Ovary (tissue), 9 donors: ENCODE results near the gene SUPT6H. TPM values are rescaled to one million over a fixed set of nuclear protein-coding genes. Genes with fewer than 3 reads are reported as not detected.

Source experiments
- DNase-seq, 5 donors: peaks; one replicate each; pipeline ENCODE4 v3.0.0-alpha.2; 2019 to 2020
- H3K27ac ChIP-seq, 2 donors: fragments of 200-600 bp; one replicate each; pipeline versions ENCODE4 v1.5.1 to v1.8.0; 2019 to 2022
- H3K27me3 ChIP-seq: fragments of 200-600 bp; one replicate; pipeline ENCODE4 v1.8.0; 2022
- H3K36me3 ChIP-seq: fragments of 200-600 bp; sonication (generic); one replicate; pipeline ENCODE4 v1.5.1; 2019
- H3K4me1 ChIP-seq: one replicate; pipeline ENCODE4 v1.8.1; 2013; ENCODE audit warnings: mild to moderate bottlenecking, moderate library complexity; ENCODE audit not compliant: insufficient read depth
- H3K4me3 ChIP-seq: fragments of 200-600 bp; sonication (generic); one replicate; pipeline ENCODE4 v1.5.1; 2017
- H3K9me3 ChIP-seq, 2 donors: fragments of 200-600 bp in 1 of 2; sonication (generic) in 1 of 2; one replicate each; pipeline versions ENCODE4 v1.5.1 to v1.8.1; 2013 to 2019; ENCODE audit warnings: mild to moderate bottlenecking in 1 of 2, moderate library complexity in 1 of 2
- EP300 ChIP-seq: sonication (generic); formaldehyde crosslinking; IDR thresholded peaks from one replicate; pipeline ENCODE4 v1.6.1; 2017; ENCODE audit warnings: antibody characterized with exemption
- POLR2A ChIP-seq: fragments of 450-650 bp; IDR thresholded peaks from one replicate; pipeline ENCODE4 v1.6.1; 2017; ENCODE audit warnings: antibody characterized with exemption, mild to moderate bottlenecking, moderate library complexity
- WGBS, 3 donors: extraction: QIAGEN DNeasy Blood & Tissue Kit in 1 of 3; methylation state at CpG; one replicate each; pipeline versions ENCODE4 v1.1.5 to v1.1.7; 2013 to 2017; 5-methylcytosine and 5-hydroxymethylcytosine counted together
- intact Hi-C, 4 donors: fragments of 100-400 bp; cut with DNase I; formaldehyde crosslinking; loops; one replicate each; pipeline versions ENCODE4 v1.11.0 to v1.15.1; 2022 to 2023
- polyA plus RNA-seq, 2 donors: library from polyadenylated mRNA; stranded (reverse); fragments of 200-250 nt in 1 of 2; fragments of 350-450 nt in 1 of 2; fragmentation: Illumina TruSeq in 1 of 2; extraction: RNeasy Lipid Tissue Mini Kit (QIAGEN cat#74804) in 1 of 2; gene quantifications; one replicate each; pipeline ENCODE4 v1.2.3, GENCODE V29; 2013 to 2014
- total RNA-seq, 7 donors: library from RNA; depleted of rRNA in 2 of 7; stranded (reverse); fragments of >200 nt in 2 of 7; fragmentation: NEBNext Ultra II Directional in 3 of 7; extraction: Animal tissue kit (Norgen Biotek cat#: 25700) in 3 of 7; gene quantifications; one replicate each; pipeline versions ENCODE4 v1.1.0 to v1.2.4, GENCODE V29; 2016 to 2023
- TF ChIP-seq, protein P1 (sequence below), 3 donors: fragments of 450-650 bp in 2 of 3; fragments of 200-600 bp in 1 of 3; IDR thresholded peaks; one replicate each; pipeline versions ENCODE4 v1.5.1 to v1.8.0; 2016 to 2022; ENCODE audit warnings: antibody characterized with exemption in 3 of 3, mild to moderate bottlenecking in 1 of 3
- donor health status: DM: no; HTN: no; CAD: no; lungs with moderate emphysema.
- donor health status: DM: no; HTN: no; CAD: no.
- donor health status: Bipolar disorder and iron deficiency.
- donor health status: DM: yes; HTN: yes; CAD: no.
- donor health status: DM: no; HTN: no; CAD: no.
- donor health status: DM: yes; HTN: yes; CAD: no.

Gene SUPT6H
- total and polyA plus RNA-seq, 9 donors = 34.8 to 83.8 (median 67.2) TPM

- intact Hi-C loops = loop anchor here in 3 of 4 donors (2.0 to 5.0 kb wide), 2 partner anchors 59 to 117 kb away; no protein-coding TSS in a partner anchor
- no peaks in the 10 kb centered on the region for H3K36me3 ChIP-seq
Measured at GRCh38 chr17:28613931-28614381, 48.0 kb upstream of the SUPT6H start, which contains the start of gene RSKR. TSS of gene RSKR (minus strand) at chr17:28614185. CDS start at chr17:28614161, 24 bp downstream.

DNA sequence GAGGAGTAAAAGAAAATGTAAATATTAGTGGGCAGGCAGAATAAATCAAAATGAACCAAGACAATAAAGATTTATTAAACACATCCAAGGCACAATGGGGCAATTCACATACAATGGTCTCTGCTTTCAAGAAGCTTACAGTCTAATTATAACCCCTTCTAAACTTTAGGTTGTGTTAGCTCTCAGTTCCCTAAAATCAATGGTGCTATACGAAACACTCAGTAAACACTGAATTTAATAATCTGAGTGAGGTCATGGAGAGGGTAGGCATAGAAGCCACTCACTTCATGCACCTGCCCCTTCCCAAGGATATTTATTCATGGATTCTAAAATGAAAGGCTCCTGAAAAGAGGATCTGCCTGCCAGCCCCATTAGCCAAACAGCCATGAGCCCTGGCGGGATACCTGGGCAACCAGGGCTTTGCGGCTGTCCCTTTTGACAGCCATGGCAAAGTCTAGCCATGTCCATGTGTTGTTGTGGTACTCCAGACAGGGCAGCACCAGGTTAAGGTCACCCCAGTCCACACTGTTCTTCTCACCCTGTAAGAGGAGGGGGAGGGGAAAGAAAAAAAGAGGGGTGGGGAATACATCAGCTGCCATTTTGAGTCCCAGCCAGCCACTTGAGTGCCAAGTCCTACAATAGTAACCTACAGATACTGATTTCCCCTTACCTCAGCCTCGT lies 46.6 kb upstream of the SUPT6H start:
- no peaks in the 10 kb centered on the region for H3K9me3 ChIP-seq
- no peaks in the 10 kb centered on the region for H3K36me3 ChIP-seq
- TF ChIP-seq, protein P1, sequence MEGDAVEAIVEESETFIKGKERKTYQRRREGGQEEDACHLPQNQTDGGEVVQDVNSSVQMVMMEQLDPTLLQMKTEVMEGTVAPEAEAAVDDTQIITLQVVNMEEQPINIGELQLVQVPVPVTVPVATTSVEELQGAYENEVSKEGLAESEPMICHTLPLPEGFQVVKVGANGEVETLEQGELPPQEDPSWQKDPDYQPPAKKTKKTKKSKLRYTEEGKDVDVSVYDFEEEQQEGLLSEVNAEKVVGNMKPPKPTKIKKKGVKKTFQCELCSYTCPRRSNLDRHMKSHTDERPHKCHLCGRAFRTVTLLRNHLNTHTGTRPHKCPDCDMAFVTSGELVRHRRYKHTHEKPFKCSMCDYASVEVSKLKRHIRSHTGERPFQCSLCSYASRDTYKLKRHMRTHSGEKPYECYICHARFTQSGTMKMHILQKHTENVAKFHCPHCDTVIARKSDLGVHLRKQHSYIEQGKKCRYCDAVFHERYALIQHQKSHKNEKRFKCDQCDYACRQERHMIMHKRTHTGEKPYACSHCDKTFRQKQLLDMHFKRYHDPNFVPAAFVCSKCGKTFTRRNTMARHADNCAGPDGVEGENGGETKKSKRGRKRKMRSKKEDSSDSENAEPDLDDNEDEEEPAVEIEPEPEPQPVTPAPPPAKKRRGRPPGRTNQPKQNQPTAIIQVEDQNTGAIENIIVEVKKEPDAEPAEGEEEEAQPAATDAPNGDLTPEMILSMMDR (IDR thresholded peaks at IDR 0.05) = no peak
- TF ChIP-seq EP300 (no peak), POLR2A (no peak)
- H3K4me3 ChIP-seq = no peak overlapping the region
- DNase-seq = no peak
- intact Hi-C loops = loop anchor here in 1 of 4 donors (5.0 kb wide), 1 partner anchor 123 kb away; no protein-coding TSS in a partner anchor
- no peaks in the 10 kb centered on the region for H3K27me3 ChIP-seq
- H3K4me1 ChIP-seq = no peaks in the 10 kb centered on the region
- no peak overlapping the region for H3K27ac ChIP-seq
- 82 to 83% (median 83%) methylated on average over 4 of the region's 4 CpGs for WGBS, 3 donors

More at GRCh38 chr17:28613931-28614381, 48.0 kb upstream of the SUPT6H start, which contains the start of gene RSKR:
- Histone ChIP-seq H3K9me3 (no peaks in the 10 kb centered on the region), H3K4me3 (no peak within 1 kb of the TSS), H3K27ac (no peak within 1 kb of the TSS), H3K4me1 (no peaks in the 10 kb centered on the region), H3K27me3 (no peaks in the 10 kb centered on the region)
- no peak for TF ChIP-seq POLR2A
- TF ChIP-seq EP300 = no peak
- TF ChIP-seq, protein P1 (IDR thresholded peaks at IDR 0.05) = no peak
- whole genome bisulfite sequencing, 3 donors = 72 to 80% (median 76%) methylated on average over 5 of the region's 5 CpGs
- no peak for DNase-seq

GRCh38 chr17:28616281-28616680 lies 45.7 kb upstream of the SUPT6H start:
- H3K9me3 ChIP-seq = no peaks in the 10 kb centered on the region
- TF ChIP-seq EP300 (no peak), POLR2A (no peak)
- TF ChIP-seq, protein P1 (IDR thresholded peaks at IDR 0.05) = no peak
- no peak overlapping the region for H3K27ac ChIP-seq
- no peak for DNase-seq
- intact Hi-C loops = loop anchor here in 1 of 4 donors (5.0 kb wide), 1 partner anchor 124 kb away; no protein-coding TSS in a partner anchor
- no peaks in the 10 kb centered on the region for H3K36me3 ChIP-seq
- 72 to 83% (median 78%) methylated on average over 7 of the region's 7 CpGs for WGBS, 3 donors
- no peak overlapping the region for H3K4me3 ChIP-seq
- H3K4me1 ChIP-seq = no peaks in the 10 kb centered on the region
- H3K27me3 ChIP-seq = no peaks in the 10 kb centered on the region

GRCh38 chr17:28618464-28618863 lies 43.5 kb upstream of the SUPT6H start:
- Histone ChIP-seq H3K9me3 (no peaks in the 10 kb centered on the region), H3K4me3 (no peak overlapping the region), H3K27me3 (no peaks in the 10 kb centered on the region), H3K27ac (no peak overlapping the region), H3K4me1 (no peaks in the 10 kb centered on the region), H3K36me3 (no peaks in the 10 kb centered on the region)
- no peak for DNase-seq
- TF ChIP-seq, protein P1 (IDR thresholded peaks at IDR 0.05) = no peak
- TF ChIP-seq EP300 = no peak
- no peak for TF ChIP-seq POLR2A
- intact Hi-C loops = loop anchor here in 1 of 4 donors (5.0 kb wide), 1 partner anchor 126 kb away; no protein-coding TSS in a partner anchor
- 87 to 93% (median 88%) methylated on average over 3 of the region's 3 CpGs for whole genome bisulfite sequencing, 3 donors
